ENCODE measurements around the gene OR1S1.

DNA sequence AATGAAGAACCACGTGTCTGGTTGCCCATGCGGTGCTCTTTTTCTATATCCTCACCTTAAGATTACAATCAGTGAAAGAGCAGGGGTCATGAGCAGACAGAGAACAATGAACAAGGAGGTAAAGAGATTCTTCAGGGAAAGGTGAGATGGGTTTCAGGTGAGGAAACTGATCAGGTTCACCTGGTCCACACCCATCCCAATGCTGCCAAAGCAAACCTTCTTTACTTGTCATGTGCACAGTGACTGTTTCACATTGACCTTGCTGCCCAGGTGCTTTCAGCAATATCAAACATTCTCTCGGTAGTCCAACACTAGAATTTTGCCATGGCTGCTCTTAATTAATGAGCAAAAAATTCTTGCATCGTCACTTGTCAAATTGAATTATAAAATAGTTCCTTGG lies 48.1 kb upstream of the OR1S1 start:
- TF ChIP-seq, protein P1, sequence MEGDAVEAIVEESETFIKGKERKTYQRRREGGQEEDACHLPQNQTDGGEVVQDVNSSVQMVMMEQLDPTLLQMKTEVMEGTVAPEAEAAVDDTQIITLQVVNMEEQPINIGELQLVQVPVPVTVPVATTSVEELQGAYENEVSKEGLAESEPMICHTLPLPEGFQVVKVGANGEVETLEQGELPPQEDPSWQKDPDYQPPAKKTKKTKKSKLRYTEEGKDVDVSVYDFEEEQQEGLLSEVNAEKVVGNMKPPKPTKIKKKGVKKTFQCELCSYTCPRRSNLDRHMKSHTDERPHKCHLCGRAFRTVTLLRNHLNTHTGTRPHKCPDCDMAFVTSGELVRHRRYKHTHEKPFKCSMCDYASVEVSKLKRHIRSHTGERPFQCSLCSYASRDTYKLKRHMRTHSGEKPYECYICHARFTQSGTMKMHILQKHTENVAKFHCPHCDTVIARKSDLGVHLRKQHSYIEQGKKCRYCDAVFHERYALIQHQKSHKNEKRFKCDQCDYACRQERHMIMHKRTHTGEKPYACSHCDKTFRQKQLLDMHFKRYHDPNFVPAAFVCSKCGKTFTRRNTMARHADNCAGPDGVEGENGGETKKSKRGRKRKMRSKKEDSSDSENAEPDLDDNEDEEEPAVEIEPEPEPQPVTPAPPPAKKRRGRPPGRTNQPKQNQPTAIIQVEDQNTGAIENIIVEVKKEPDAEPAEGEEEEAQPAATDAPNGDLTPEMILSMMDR (IDR thresholded peaks at IDR 0.05): no peak
- TF ChIP-seq POLR2A (IDR thresholded peaks at IDR 0.05): no peak

Measured in adrenal gland (tissue), 5 donors.